ENCODE measurements around the gene TNFAIP8. TPM values are rescaled to one million over a fixed set of nuclear protein-coding genes. Genes with fewer than 3 reads are reported as not detected.
A peak's percentile ranks its signal among the peaks of the same experiment; 100 is the strongest.
"Not testable (repeated sequence)": the region's sequence is repeated elsewhere in the genome, so short reads cannot be mapped to it uniquely, and the experiment has no call there.

TNFAIP8 gene
- total RNA-seq, 1 donor from 2014 or later: 8.5 TPM

- no peak for DNase-seq (ENCODE audit: low read depth in 2 of 2)
Measured at GRCh38 chr5:119418606-119419100, 62.8 kb downstream of the TNFAIP8 start.

GRCh38 chr5:119420169-119420568, 64.3 kb downstream of the TNFAIP8 start:
- no peak for DNase-seq (ENCODE audit: low read depth in 2 of 2)

GRCh38 chr5:119426057-119426456, 70.2 kb downstream of the TNFAIP8 start:
- no peak for DNase-seq (ENCODE audit: low read depth in 2 of 2)

GRCh38 chr5:119427060-119427459, 71.2 kb downstream of the TNFAIP8 start:
- no peak for DNase-seq (ENCODE audit: low read depth in 2 of 2)

GRCh38 chr5:119427596-119427995, 71.8 kb downstream of the TNFAIP8 start:
- DNase-seq (ENCODE audit: low read depth in 2 of 2): not testable (repeated sequence)

- not testable (repeated sequence) for DNase-seq (ENCODE audit: low read depth in 2 of 2)
Measured at GRCh38 chr5:119428166-119428565, 72.3 kb downstream of the TNFAIP8 start.

GRCh38 chr5:119428574-119428973, 72.8 kb downstream of the TNFAIP8 start:
- not testable (repeated sequence) for DNase-seq (ENCODE audit: low read depth in 2 of 2)

- DNase-seq (ENCODE audit: low read depth in 2 of 2): not testable (repeated sequence)
Measured at GRCh38 chr5:119432674-119433237, 76.9 kb downstream of the TNFAIP8 start.

GRCh38 chr5:119435436-119436132, 79.8 kb downstream of the TNFAIP8 start:
- DNase-seq (ENCODE audit: low read depth in 2 of 2): peak in 1 of 2 donors; percentile 62

- not testable (repeated sequence) for DNase-seq (ENCODE audit: low read depth in 2 of 2)
Measured at GRCh38 chr5:119437785-119438586, 82.2 kb downstream of the TNFAIP8 start.

- not testable (repeated sequence) for DNase-seq (ENCODE audit: low read depth in 2 of 2)
Measured at GRCh38 chr5:119438587-119438917, 82.7 kb downstream of the TNFAIP8 start.

GRCh38 chr5:119439140-119439631, 83.4 kb downstream of the TNFAIP8 start:
- DNase-seq (ENCODE audit: low read depth in 2 of 2): no peak

- not testable (repeated sequence) for DNase-seq (ENCODE audit: low read depth in 2 of 2)
Measured at GRCh38 chr5:119439632-119440031, 83.8 kb downstream of the TNFAIP8 start.

- not testable (repeated sequence) for DNase-seq (ENCODE audit: low read depth in 2 of 2)
Measured at GRCh38 chr5:119444643-119445042, 88.8 kb downstream of the TNFAIP8 start.

GRCh38 chr5:119445544-119445943, 89.7 kb downstream of the TNFAIP8 start:
- no peak for DNase-seq (ENCODE audit: low read depth in 2 of 2)

Other genes starting within 250 kb of the TNFAIP8 start
- gene HSD17B4, start 96.5 kb downstream of the TNFAIP8 start, total RNA-seq: 113 and 144 TPM in 2 replicates

Data from dermis microvascular lymphatic vessel endothelial cell (primary cell).